ENCODE data around the gene LRCH4.
"Not testable (repeated sequence)": the region's sequence is repeated elsewhere in the genome, so short reads cannot be mapped to it uniquely, and the experiment has no call there.

The LRCH4 gene

DNA sequence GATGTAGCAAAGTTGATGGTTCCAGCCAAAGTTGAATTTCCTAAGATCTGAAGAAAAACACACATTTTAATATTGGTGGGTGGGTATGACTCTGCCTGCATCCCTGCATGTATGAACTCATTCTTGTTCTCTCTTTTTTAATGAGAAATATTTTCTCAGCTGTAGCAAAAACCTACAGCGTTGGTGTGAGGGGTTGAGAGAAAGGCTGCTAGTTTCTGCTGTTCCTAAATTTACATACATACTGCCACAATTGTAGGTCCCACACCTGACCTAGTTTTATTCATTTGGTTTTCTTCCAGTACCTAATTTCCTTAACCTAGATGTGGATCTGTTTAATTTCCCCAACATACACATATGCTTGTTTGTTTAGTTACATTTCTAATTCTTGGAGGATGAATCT lies 42.3 kb downstream of the LRCH4 start:
- DNase-seq: no peak

DNA sequence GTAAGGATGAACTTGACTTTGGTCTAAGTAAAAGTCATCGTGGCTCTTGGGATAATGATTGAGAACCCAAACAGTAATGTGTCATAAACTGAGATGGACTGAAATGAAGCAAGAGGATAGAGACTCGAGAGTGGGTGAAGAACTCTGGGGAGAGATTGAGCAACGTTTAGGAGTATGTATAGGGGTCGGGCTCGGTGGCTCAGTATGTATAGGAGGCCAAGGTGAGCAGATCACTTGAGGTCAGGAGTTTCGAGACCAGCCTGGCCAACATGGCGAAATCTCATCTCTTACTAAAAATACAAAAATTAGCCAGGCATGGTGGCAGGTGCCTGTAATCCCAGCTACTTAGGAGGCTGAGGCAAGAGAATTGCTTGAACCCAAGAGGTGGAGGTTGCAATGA lies 44.6 kb downstream of the LRCH4 start:
- DNase-seq: not testable (repeated sequence)

DNA sequence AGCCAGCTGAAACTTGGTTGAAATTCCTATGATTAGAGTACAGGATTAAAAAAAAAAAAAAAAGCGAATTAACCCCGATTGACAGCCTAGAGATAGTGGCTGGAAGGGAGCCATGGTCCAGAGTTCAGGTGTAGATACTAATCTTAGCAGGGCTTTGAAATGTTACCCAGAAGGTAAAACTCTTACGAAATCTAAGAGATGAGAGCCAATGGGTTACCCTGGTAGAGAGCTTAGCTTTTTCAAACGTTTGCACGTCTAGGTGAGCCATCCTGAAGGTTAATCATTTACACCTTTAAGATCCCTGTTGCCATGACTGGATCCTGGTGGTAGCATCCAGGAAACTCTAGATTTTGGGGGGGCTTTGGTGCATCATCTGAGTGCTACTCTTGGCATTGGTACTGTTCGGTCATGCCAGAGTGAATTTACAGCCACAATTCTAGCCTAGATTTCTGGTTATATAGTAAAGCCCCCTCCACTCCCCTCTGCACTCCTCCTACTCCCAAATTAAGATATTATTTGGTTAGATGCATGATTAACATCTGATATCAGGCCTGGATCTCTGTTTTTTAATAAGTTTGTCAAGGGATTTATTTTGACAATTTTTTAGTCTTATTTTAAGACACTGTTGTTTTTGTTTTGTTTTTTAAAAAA lies 45.7 kb downstream of the LRCH4 start:
- no peak for DNase-seq

DNA sequence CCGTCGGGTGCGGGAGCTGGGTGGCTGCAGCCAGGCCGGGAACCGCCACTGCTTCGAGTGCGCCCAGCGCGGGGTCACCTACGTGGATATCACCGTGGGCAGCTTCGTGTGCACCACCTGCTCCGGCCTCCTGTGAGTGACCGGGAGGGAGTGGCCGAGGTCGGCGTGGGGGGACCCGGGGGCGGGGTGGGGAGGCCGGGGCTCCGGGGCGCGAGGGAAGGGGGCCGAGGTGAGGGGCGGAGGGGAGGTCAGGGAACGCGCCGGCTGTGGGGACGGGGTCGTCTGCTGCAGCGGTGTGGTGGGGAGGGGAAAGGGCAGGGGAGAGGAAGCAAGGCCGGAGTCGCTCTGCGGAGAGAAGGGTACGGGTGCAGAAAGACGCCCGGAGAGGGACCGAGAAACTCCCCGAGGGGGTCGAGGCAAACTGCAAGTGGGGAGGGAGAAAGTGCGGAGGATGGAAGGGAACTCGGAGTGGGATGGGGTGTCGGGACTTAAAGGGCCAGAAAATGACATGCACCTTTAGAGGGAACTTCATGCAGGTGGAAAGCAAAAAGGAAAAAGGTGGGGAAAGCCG lies 46.4 kb downstream of the LRCH4 start:
- DNase-seq: no peak

DNA sequence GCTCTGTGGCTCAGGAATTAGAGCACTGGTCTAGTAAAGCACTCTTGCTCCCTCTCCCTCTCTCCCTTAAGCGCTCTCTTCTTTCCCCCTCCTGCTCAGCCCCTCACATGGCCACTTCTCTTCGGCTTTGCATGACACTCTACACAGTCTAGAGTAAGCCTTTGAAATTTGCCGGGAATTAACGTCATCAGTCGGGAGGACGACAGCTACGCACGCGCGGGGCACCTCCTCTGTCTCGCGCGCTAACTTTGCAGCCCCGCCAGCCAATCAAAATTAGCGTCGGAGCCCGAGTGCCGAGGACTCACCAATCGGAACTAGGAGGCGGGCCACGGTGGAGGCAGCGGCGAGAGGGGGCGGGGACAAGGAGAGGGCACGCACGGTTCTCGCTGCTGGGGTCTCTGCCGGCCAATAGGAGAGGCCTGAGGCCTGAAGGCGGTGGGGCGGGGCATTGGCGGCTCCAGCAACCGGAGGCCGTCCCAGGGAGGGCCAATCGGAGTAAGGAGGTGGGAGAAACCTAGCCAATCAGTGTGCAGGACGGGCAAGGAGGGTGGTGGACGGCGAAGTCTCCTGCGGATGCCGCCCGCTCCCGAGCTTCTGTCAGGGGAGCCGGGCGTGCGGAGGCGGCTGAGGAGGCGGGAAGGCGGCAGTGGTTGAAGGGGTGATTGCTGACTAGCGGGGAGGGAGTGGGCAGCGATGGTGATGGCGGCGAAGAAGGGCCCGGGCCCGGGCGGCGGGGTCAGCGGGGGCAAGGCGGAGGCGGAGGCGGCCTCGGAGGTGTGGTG lies 47.1 kb downstream of the LRCH4 start, which contains the start of gene AGFG2:
Gene AGFG2 (plus strand): TSS at position 550 of the 782 bp plus-strand sequence. CDS start 144 bp downstream, at position 694.
- peak; percentile 100 for DNase-seq

DNA sequence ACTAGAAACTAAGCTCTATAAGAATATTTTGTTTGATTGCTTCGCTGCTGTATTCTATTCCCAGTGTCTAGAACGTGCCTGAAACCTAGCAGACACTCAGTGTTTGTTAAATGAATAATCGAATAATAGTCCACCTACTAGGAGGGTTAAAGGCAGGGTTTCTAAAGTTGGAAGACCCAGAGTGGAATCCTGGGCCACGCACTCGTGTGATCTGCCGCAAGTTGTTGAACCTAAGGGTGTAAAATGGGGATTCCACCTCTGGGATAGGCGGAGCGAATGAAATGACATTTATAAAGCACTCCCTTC lies 47.6 kb downstream of the LRCH4 start:
- DNase-seq: no peak

DNA sequence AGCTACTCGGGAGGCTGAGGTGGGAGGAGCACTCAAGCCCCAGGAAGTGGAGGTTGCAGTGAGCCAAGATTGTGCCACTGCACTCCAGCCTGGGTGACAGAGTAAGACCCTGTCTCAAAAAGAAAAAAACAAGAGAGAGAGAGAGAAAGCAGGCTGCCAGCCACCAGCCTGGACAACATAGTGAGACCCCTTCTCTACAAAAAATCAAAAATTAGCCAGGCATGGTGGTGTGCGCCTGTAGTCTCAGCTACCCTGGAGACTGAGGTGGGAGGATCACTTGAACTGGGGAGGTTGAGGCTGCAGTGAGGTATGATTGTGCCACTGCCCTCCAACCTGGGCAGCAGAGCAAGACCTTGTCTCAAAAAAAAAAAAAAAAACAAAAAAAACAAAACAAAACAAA lies 49.2 kb downstream of the LRCH4 start:
- DNase-seq: not testable (repeated sequence)

DNA sequence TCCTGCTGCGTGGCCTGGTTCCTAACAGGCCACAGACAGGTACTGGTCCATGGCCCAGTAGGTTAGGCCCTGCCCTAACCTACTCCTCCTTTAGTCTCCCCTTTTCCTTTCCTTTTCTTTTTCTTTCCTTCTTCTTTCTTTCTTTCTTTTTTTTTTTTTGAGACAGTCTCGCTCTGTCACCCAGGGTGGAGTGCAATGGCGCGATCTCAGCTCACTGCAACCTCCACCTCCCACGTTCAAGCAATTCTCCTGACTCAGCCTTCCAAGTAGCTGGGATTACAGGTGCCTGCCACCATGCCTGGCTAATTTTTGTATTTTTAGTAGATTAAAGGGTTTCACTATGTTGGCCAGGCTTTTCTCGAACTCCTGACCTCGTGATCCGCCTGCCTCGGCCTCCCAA lies 49.9 kb downstream of the LRCH4 start:
- not testable (repeated sequence) for DNase-seq

DNA sequence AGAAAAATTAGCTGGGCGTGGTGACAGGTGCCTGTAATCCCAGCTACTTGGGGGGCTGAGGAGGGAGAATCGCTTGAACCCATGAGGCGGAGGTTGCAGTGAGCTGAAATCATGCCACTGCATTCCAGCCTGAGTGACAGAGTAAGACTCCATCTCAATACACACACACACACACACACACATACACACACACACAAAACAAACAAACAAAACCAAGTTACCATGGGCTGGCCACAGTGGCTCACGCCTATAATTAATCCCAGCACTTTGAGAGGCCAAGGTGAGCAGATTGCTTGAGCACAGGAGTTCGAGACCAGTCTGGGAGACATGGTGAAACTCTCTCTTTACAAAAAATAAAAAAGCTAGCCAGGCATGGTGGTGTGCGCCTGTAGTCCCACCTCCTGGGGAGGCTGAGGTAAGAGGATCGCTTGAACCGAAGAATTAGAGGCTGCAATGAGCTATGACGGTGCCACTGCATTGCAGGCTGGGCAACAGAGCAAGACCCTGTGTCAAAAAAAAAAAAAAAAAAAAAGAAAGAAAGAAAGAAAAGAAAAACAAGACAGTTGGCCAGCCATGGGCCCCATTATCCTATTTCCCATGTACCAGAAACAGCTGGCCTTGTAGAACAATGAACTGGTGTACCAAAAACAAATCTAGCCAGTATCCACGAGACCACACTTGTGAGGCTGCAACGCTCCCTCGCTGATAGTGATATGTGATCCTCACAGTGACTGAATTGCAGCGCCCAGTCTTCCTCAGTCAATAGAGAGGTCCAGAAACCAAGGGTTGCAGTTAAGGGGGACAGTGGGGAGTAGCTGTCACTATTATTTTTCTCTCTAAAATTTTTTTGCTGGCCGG lies 53.5 kb downstream of the LRCH4 start:
- DNase-seq: no peak

DNA sequence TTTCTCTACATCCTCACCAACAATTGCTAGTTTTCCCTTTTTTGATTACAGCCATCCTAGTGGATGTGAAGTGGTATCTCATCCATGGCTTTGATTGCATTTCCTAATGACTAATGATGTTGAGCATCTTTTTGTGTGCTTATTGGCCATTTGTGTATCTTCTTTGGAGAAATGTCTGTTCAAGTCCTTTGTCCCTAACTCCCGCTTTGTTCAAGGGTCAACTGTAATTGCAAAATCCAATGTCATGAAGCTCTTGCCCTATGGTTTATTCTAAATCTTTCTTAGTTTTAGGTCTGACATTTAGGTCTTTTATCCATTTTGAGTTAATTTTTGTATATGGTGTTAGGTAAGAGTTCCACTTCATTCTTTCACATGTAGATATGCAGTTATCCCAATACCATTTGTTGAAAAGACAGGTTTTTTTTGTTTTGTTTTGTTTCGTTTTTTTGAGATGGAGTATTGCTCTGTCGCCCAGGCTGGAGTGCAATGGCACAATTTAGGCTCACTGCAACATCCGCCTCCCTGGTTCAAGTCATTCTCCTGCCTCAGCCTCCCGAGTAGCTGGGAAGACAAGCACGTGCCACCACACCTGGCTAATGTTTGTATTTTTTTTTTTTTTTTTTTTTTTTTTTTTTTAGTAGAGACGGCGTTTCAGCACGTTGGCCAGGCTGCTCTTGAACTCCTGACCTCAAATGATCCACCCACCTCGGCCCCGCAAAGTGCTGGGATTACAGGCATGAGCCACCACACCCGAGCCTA lies 57.6 kb downstream of the LRCH4 start:
- DNase-seq: not testable (repeated sequence)

Measured in stimulated activated CD4-positive, alpha-beta T cell treated with anti-CD3 and anti-CD28 coated beads, Interleukin-4, amount 100 ng/mL, for 4 hours (primary cell).